ENCODE measurements around the gene FYN. TPM values are rescaled to one million over a fixed set of nuclear protein-coding genes. Genes with fewer than 3 reads are reported as not detected.

Gene FYN
- polyA plus RNA-seq, 1 donor: 127 TPM

DNA sequence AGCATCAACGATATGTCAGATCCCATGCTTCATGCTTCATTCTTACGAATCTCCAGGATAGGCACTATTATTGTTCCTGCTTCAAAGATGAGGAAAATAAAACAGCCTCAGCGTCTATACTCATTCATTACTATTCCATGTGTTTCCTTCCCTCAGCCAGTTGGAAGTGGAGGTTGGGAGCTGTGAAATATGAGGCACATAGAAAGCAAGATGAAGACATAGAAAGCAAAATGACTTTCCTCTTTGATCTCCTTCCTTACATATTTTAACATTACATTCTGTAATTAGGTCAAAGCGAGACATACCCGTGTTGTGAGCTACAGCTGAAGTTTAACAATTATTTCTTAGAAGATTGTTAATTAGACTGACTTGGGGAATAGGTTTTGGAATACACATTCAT is 125.4 kb downstream of the FYN start:
- no peak for DNase-seq (ENCODE audit: low read depth)

DNA sequence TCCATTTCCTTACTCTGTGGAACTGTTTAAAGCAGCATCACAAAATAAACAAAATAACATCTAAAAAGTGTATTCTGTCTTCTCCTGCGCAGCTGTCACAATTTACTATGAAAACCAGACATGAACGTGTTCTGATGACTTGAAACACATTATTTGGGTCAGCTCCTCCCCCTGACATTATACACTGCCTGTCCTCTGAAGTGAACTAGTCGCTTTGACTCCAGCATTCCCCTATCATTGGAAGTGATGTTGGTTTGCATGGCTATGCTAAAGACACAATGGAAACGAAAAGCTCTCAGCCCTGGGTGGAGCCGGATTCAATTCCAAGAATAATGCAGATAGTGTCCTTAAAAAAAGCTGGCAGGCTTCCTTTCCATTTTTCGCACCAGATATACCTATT is 125.9 kb downstream of the FYN start:
- no peak for DNase-seq (ENCODE audit: low read depth)

DNA sequence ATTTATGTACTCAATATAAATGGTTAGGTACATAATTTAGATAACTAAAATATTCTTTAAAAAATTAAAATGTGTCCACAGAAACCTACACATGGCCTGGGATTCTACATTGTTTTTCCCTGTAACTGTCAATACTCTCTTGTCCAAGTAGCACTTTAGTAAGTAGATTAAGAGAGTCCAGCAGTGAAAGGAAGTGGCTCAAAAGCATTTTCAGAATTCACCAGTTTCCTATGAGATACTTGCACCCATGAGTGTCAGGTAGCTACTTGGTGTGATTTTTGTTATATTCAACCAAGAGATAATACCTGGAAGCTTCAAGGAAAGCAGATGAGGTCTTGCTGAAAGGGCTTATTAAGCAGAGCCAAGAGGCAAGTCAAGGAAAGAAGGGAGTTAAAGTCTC is 126.3 kb downstream of the FYN start:
- no peak for DNase-seq (ENCODE audit: low read depth)

DNA sequence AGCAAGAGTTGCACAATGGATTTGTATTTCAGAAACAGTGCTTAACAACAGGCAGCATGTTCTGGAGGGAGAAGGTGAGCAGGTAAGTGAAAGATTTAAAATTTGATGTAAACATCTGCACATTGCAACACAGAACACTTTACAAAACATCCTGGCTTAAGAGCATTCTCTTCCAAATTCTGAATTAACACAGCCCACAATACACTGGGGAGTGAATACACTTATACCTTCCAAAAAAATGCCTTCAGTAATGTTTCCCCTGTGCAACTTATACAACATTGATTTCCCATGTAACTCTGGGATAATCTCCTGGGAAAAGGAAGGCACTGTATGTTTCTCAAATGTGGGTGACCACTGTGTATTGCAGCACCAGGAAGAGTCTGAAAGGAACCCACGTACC is 127.6 kb downstream of the FYN start:
- DNase-seq (ENCODE audit: low read depth): no peak

DNA sequence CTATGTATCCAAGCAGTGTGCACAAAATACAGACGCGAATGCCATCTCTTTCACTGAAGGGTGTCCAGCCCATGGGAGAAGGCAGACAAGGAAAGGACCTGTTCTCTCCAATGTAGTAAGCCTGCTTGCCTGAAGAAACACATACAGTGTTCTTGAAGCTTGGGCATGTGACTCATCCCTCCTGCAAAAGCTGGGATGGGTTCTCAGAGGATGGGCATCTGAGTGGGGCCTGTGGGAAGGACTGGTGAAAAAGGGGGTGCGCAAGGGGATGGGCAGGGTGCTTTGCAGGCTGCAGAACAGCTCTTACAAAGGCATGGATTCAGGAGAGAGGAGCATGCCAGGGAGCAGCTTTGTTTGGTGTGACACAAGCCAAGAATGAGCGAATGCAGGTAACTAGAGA is 128.1 kb downstream of the FYN start:
- DNase-seq (ENCODE audit: low read depth): no peak

DNA sequence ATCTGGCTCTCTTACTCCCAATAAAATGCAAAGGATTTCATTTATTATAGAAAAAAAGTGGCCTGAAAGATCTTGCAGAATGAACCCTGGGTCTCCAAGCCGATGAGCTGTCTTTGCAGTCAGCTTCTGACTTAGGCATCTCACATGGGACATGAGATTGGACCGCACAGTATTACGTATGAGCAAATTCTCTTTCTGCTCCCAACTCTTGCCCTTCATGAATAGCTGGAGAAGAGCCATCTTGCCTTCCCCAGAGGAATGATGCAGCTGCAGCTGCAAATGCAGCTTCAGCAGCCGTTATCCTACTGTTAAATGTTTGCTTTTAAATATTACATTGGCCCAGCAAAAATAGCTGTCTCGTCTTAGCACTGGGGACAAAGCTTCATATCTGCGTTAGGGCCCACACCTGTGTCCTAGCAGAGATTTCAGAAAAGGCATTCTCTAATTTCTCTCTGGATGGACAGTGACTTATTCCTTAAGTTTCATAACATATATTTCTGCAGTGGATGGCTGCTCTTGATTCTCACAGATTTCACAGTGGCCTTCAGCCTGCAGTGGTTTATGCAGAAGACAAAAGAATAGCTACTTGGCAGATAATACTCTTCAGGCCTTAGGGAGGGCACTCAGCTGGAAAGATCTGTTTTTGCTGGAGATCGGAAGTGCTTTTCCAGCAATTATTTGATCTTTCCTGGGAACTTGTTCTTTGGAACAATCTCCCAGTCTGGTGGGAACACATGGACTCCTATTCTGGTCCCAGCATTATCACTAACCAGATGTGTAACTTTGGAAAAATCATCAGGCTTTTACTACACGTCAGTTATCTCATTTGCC is 129.2 kb downstream of the FYN start:
- peak; percentile 91 for DNase-seq (ENCODE audit: low read depth)

DNA sequence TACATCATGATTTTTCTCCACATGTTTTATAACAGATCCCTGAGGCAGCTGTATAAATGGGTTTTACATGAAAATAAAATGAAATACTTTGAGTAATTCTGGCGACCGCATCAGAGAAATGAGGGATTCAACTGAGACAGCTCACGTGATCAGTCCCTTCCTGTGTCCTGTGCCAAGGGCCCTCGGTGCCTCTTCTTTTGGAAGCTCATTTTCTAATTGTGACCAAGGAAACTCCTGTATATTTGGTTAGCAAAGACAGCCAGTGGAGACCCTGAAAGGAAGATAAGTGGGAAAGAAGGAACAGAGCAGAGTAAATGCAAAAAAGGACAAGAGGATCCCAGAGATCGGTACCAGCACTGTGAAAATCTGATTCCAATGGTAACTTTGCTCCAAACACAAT is 129.9 kb downstream of the FYN start:
- DNase-seq (ENCODE audit: low read depth): no peak

DNA sequence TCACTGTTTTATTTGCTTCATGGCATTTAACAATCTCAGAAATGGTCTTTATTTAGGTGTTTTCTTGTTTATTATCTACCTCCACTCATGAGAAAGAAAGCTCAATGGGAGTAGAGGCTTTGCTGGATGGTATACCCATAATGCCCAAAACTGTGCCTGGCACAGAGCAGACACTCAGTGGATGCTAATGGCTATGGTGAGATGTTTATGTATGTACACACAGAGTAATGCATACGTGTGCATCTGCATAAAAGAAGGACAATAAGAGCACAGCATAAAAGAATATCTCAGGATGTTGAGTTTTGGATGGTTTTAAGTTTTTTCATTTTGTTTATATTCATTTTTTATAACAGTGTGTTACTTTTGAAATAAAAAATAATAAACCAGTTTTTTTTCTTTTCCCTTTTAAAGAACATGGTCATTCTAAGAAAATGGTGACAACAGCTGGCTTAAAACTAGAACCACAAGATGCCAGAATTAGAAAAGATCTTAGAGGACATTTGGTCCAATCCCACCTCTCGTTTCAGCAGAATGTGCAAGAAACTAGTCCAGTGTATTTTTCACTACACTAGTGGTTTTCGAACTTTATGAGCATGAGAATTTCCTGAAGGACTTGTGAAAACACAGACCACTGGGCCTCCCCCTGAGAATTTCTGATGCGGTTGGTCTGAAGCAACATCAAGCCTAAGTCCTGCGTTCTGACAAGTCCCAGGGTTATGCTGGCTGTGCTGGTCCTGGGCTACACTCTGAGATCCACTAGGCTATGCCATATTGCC is 131.9 kb downstream of the FYN start:
- DNase-seq (ENCODE audit: low read depth): no peak

DNA sequence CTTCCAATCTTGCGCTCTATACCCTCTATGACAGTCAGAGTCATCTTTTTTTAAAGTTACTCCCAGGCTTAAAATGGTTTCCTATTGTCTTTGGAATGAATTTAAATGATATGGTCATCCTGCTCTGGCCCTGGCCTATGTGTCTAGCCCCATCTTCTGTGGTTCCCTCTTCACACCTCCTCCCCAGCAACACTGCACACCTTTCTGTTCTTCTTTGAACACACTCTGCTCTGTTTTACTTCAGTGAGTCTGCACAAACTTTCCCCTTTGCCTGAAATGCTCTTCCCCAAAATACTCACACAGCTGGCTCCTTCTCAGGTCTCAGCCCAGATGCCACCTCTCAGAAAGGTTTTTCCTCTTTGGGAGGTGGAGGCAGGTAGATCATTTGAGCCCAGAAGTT is 132.7 kb downstream of the FYN start:
- DNase-seq (ENCODE audit: low read depth): no peak

DNA sequence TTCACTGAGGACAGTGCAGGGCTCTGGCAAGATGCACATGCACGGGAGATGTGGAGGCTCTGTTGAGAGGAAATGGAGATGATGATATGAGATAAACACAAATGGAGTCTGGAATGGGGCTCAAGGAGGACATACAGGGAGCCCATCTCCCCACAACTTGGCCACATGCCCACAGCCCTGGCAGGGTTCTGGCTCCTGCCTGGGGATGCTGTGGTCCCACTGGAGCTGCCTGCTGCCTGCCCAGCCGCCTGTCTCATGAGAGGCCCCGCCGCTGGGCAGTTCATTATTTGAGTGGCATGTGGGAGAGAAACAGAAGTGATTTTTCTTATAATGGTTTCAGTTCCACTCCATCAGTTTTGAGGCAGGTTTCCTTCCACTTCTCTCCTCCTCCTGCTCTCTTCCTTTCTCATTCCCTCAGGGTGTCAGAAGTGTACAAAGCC is 134.0 kb downstream of the FYN start:
- DNase-seq (ENCODE audit: low read depth): no peak

DNA sequence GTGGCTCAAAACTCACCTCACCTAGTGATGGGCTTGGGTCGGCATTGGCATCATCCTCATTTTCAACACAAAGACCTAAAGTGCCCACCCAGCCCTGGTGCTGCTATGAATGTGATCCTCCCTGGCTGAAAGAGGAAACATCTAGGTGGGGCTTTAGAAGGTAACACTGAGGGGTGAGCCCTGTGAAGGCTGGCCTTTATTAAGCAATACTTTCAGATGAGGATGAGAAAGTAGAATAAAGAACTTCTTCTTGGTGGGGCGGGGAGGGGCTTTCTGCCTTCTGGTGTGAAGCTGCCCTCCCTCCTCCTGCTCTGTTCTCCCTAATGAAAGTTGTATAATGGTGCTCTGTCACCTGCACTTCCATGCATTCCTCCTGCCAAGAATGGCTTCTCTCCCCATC is 134.6 kb downstream of the FYN start:
- no peak for DNase-seq (ENCODE audit: low read depth)

DNA sequence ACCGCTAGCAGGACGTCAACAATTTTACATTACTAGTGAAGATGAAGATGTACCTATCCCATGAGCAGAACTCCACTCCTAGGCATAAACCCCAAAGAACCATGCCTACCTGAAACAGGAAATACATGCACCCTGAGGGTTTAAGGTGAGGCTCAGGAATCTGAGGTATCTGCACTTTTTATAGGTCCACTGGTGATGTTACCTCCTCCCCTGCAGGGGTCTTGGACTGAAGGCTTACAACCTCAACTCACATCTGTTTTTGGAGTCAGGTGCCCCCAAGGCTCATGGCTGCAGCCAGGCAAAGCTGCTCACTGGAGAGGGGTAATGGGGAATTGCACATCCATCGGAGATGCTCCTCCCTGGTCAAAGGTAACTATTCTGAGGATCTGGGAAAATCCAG is 135.1 kb downstream of the FYN start:
- DNase-seq (ENCODE audit: low read depth): no peak

DNA sequence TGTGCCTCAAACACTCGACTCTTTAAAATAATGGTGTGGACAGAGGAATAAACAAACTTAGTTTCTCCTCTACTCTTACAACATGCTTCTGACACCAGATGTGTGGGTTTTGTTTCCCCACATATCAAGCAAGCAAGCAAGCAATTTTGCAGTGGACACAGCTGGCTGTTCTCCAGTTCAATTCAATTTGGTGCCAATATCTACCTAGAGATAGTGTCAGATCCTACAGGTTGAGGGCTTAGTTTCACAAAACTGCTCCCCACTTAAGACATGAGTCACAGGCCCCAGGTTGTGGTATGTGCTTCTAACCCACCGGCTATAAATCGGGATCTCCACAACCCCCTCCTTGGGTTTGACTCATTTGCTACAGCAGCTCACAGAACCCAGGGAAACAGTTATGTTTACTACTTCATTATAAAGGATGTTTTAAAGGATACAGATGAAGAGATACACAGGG is 136.2 kb downstream of the FYN start:
- DNase-seq (ENCODE audit: low read depth): no peak

DNA sequence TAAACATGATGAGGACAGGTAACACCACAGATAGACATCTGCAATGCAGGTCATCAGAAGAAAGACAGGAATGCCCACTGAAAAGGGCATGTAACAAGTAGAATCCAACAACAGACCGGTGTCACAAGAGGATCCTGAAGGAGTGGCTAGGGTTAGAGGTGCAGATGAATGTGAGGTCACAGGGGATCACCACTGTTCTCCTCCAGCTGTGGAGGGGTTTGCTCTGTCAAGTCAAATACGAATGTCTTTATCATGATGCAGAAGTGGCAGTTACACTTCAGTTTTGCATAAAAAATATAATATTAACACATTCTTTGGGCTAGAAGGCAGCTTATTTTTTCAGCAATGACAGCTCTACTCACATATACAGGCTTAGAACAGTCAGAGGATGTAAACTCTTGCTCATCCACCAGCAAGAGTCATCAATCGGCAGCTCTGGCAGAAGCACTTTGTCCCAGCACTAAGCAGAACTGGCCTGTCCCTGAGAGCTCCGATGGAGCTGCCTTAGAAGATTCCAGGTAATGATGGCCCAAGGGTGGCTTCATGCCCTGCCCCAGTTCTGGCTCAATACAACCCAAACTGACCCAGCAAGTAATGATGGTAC is 137.1 kb downstream of the FYN start:
- no peak for DNase-seq (ENCODE audit: low read depth)

DNA sequence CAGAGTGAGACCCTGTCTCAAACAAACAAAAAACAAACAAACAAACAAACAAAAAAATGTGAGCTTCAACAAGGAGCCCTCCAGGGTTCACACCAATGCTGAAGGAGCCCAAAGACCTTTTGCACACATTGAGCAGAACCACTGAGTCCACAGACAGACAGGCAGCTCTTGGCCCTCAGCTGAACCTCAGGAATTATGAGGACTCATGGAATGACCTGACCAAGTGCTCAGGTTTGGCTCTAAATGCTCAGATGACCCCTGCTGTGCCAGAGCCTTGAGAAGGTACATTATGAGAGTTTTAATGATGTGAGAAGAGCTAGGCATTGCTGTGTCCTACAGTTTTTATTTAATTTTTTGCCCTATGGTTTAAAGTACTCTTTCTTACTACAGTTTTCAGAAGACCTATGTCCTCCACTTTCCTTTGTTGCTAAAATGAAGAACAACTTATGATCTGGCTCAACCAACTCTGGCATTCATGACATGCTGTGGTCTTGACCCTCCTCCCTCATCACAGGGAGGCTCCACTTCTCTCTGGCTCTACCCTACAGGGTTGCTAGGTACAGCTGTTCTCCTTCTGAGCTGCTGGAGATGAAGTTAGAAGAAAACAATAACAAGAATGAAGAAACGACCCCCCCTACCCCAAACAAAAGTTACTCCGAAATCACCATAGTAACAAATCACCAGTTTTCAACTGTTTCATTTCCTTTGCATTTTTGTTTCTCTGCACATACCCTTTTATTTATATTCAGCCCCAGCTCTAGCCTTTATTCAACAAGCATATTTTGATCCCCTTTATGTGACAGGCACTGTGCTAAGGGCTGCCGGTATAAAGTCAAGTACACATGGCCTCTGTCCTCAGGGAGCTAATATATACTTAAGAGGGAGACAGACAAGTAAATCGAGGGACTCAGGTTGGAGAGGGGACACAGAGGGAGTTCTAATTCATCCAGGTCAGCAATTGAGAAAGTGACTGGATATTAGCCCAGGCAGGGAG is 138.9 kb downstream of the FYN start:
- no peak for DNase-seq (ENCODE audit: low read depth)

DNA sequence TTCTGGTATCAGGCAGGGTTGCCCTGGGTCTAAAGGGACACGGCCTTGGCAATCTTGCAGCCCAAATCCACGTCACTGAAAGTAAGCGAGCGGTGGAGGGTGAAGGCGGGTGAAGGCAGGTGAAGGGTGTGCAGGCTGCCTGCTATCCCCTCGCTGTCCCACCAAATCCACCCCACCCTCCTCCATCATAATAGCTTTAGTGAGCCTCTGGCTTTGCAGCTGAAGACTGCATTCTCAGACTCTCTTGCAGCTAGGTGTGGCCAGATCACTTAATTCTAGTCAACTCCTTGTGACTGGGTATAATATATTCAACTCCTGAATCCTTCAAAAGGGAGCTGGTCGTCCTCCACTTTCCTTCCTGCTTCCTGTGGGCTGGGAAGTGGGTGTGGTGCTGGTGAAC is 140.9 kb downstream of the FYN start:
- no peak for DNase-seq (ENCODE audit: low read depth)

DNA sequence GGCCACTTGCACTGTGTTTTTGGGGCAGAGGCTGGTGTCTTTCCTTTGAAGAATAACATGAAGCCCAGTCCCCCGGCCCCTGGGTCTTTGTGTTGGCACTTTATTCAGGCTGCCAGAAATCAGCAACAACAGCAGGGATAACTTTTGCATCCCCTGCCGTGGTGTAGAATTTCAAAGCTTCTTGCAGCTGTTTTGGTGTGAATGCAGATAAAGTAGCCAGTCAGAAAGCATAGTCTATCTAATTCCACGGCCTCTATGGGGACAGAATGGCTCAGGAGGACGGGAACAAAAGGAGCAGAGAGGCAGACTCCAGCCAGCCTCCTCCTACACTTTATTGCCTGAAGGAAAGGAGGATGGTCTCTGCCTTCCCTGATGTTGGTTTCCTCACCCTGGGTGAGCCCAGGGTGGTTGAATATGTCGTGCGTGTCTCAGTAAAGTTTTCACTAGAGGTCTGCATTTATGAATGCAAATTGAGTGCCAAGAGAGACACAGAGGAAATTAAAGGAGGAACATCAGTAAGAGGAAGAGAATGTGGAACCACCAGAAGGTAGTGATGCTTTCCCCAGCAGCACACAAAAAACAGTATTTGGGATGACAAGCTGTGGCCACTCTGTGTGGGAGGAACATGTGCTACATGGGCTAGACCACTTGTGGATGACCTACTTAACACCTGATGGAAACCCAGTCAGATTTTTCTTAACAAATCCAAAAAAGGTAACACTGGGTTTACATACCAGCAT is 141.6 kb downstream of the FYN start:
- DNase-seq (ENCODE audit: low read depth): no peak

DNA sequence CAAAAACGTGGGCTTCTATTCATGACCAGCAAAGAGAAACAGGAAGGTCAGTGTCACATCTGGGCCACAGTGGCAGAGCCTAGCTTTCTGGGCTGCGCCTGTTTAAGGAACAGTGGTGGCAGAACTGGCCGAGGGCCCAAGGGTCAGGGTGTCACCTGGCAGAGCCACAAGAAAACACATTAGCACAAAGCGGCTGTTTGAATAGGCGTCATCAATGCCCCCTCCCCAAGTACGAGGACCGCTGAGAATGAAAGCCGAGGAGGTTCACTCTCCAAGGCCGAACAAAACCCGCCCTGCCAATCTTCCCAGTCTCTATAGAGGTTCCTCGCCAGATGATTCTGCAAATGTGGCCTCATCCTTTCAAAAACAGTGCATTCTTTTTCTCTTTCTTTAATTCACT is 142.4 kb downstream of the FYN start:
- DNase-seq (ENCODE audit: low read depth): no peak

DNA sequence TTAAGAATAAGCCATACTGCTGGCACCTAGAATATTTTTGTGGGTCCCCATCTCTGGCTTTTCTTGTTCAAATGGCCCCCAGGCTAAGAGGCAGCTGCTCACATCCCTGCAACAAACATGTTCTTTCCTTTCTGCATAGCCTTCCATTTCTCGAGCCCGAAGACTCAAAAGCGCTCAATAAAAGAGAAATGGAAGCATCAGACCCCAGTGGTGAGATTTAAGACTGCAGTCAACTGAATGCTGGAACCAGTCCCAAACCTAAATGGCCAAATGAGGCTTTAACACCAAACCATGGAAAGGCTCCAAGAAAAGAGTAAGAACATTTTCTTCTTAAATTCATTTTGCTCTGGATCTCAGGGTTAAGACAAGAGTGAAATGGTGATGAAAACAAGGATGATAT is 145.4 kb downstream of the FYN start:
- no peak for DNase-seq (ENCODE audit: low read depth)

DNA sequence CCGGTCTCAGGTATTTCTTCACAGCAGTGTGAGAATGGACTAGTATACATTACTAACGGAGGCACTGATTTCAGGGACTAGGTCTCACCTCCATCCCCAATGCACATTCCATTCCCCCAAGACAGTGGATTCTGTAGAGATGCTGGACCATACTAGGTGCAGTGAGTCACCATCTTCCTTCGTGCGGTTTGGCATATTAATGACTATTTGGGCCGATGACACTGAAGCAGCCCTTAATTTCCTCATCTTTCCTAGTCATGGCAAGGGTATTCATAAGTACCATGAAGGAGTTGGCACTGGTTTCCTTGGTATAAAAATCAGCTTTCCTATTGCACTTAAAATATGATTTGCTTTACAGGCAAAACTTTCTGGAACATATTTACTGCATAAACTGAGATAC is 146.2 kb downstream of the FYN start:
- DNase-seq (ENCODE audit: low read depth): no peak

Measured in forelimb muscle (tissue), 1 donor.